Esophagus muscularis mucosa (tissue), 4 donors: ENCODE results near the gene PALM2AKAP2.

Experiments used
- EP300 ChIP-seq: sonication (generic); formaldehyde crosslinking; IDR thresholded peaks from one replicate; pipeline ENCODE4 v1.6.1; 2017; ENCODE audit warnings: antibody characterized with exemption
- POLR2A ChIP-seq: fragments of 450-650 bp; IDR thresholded peaks from one replicate; pipeline ENCODE4 v1.6.1; 2017; ENCODE audit warnings: antibody characterized with exemption, moderate library complexity, mild to moderate bottlenecking, low read depth
- POLR2AphosphoS5 ChIP-seq, 2 donors: sonication (generic); formaldehyde crosslinking; IDR thresholded peaks; one replicate each; pipeline ENCODE4 v1.6.1; 2017; ENCODE audit warnings: antibody characterized with exemption in 2 of 2
- TF ChIP-seq, protein P1 (sequence below), 3 experiments: fragments of 200-600 bp in 2 of 3; fragments of 450-650 bp in 1 of 3; sonication (generic) in 2 of 3; IDR thresholded peaks; one replicate each; pipeline ENCODE4 v1.5.1; 2017 to 2019; ENCODE audit warnings: antibody characterized with exemption in 3 of 3, mild to moderate bottlenecking in 2 of 3, moderate library complexity in 1 of 3

DNA sequence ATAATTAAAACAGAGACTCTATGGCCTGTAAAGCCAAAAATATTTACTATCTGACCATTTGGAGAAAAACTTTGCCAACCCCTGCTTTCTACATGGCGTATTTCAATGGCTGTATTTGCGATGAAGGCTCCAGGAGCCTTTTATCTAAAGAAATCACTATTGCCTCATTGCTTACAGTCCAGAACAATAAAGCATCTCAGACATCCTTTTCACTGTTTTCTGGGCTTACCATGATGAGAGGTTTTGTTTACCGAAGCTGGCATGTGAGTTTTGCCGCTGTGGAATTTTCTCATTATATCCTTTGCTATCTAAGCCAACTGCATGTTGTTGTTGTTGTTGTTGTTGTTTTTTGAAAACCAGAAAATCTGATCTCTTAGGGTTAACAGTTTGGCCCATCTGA, 13.9 kb downstream of the PALM2AKAP2 start:
- TF ChIP-seq, protein P1, sequence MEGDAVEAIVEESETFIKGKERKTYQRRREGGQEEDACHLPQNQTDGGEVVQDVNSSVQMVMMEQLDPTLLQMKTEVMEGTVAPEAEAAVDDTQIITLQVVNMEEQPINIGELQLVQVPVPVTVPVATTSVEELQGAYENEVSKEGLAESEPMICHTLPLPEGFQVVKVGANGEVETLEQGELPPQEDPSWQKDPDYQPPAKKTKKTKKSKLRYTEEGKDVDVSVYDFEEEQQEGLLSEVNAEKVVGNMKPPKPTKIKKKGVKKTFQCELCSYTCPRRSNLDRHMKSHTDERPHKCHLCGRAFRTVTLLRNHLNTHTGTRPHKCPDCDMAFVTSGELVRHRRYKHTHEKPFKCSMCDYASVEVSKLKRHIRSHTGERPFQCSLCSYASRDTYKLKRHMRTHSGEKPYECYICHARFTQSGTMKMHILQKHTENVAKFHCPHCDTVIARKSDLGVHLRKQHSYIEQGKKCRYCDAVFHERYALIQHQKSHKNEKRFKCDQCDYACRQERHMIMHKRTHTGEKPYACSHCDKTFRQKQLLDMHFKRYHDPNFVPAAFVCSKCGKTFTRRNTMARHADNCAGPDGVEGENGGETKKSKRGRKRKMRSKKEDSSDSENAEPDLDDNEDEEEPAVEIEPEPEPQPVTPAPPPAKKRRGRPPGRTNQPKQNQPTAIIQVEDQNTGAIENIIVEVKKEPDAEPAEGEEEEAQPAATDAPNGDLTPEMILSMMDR (IDR thresholded peaks at IDR 0.05), result no peak
- TF ChIP-seq POLR2A, result no peak
- TF ChIP-seq EP300, result no peak
- TF ChIP-seq POLR2AphosphoS5 (IDR thresholded peaks at IDR 0.05), result no peak
